Right lobe of liver (tissue), 6 donors: ENCODE measurements around the gene NOP9. TPM values are rescaled to one million over a fixed set of nuclear protein-coding genes. Genes with fewer than 3 reads are reported as not detected.

Experiments used
- ATAC-seq, 4 donors: fragments of 200-7000 bp; cut with Tn5 transposase; one replicate each; pipeline ENCODE4 v1.9.1; 2020; ENCODE audit warnings: mild to moderate bottlenecking in 4 of 4, moderate library complexity in 4 of 4
- DNase-seq, 3 donors: peaks; one replicate each; pipeline ENCODE4 v3.0.0-alpha.2; 2020
- H3K27ac ChIP-seq, 3 donors: fragments of 200-600 bp; one replicate each; pipeline ENCODE4 v1.8.0; 2022
- H3K27me3 ChIP-seq, 2 donors: fragments of 200-600 bp; one replicate each; pipeline ENCODE4 v1.8.0; 2022
- H3K36me3 ChIP-seq, 4 donors: fragments of 200-600 bp; sonication (generic) in 1 of 4; one replicate each; pipeline versions ENCODE4 v1.5.1 to v1.8.0; 2017 to 2022; ENCODE audit warnings: control low read depth in 1 of 4
- H3K4me1 ChIP-seq, 4 donors: fragments of 200-600 bp; sonication (generic) in 1 of 4; one replicate each; pipeline versions ENCODE4 v1.5.1 to v1.8.0; 2017 to 2022; ENCODE audit warnings: control low read depth in 1 of 4
- H3K4me3 ChIP-seq, 3 donors: fragments of 200-600 bp; one replicate each; pipeline ENCODE4 v1.8.0; 2022
- H3K9me3 ChIP-seq, 4 donors: fragments of 200-600 bp; sonication (generic) in 1 of 4; one replicate each; pipeline versions ENCODE4 v1.5.1 to v1.8.0; 2017 to 2022; ENCODE audit warnings: control low read depth in 1 of 4
- POLR2A ChIP-seq: fragments of 450-650 bp; IDR thresholded peaks from one replicate; pipeline ENCODE4 v1.6.1; 2017; ENCODE audit warnings: antibody characterized with exemption, mild to moderate bottlenecking
- WGBS: methylation state at CpG from one replicate; pipeline ENCODE4 v1.1.6; 2018; ENCODE audit warnings: low coverage, low lambda C conversion rate; ENCODE audit not compliant: insufficient coverage; ENCODE audit errors: missing lambda C conversion rate; 5-methylcytosine and 5-hydroxymethylcytosine counted together
- intact Hi-C, 2 donors: fragments of 100-400 bp; cut with DNase I; formaldehyde crosslinking; loops; one replicate each; pipeline versions ENCODE4 v1.11.2 to v1.14.1; 2022
- total RNA-seq, 6 experiments: library from RNA; depleted of rRNA in 2 of 6; stranded (reverse); fragments of >200 nt in 2 of 6; fragmentation: NEBNext Ultra II Directional in 3 of 6; extraction: Animal tissue kit (Norgen Biotek cat#: 25700) in 3 of 6; gene quantifications; one replicate each; pipeline versions ENCODE4 v1.1.0 to v1.2.4, GENCODE V29; 2016 to 2023
- TF ChIP-seq, protein P1 (sequence below), 4 donors: fragments of 200-600 bp in 3 of 4; fragments of 450-650 bp in 1 of 4; IDR thresholded peaks; one replicate each; pipeline versions ENCODE4 v1.5.1 to v1.8.0; 2016 to 2022; ENCODE audit warnings: antibody characterized with exemption in 4 of 4, mild to moderate bottlenecking in 2 of 4
- donor health status: DM: no; HTN: yes; CAD: no.
- donor health status: DM: no; HTN: no; CAD: no.
- donor health status: DM: no; HTN: no; CAD: no.
- donor health status: DM: no; HTN: yes; CAD: no.
- donor health status: DM: no; HTN: yes; CAD: no.

The NOP9 gene
- total RNA-seq, 6 experiments from 2014 or later = 8.2 to 15.3 (median 11.4) TPM

DNA sequence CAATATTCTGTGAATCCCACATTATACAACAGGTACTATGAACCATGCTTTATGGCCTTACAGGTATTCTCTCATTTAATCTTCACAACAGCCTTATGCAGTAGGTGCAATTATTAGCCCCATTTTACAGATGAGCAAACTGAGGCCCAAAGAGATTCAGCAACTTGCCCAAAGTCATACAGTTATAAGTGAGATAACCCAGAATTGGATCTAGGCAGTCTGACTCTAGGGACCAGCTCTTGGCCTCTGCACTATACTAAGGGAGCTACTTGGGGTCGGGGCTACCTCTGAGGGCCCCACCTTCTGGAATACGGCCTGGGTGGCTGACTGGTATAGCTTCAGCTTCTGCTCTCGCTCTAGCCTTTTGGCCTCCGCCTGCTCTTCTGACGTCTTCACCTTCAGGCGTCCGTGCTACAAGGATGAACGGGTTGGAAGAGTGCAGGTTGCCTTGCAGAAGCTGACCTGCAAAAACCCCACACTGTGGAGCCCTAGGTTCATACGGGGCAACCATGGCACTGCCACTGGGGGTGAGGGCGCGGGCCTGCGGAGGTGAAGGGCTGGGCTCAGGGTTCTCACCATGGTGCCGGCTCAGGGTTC lies 29.0 kb upstream of the NOP9 start:
- Histone ChIP-seq H3K4me3 (peak overlapping the region; percentile 81 to 87 (median 86)), H3K9me3 (no peaks in the 10 kb centered on the region), H3K27ac (peak overlapping the region in 2 of 3 donors; percentile 89 to 97), H3K36me3 (peaks cover 0 to 24% (median 5%) of the 10 kb centered on the region in 4 donors), H3K27me3 (no peaks in the 10 kb centered on the region), H3K4me1 (peaks cover 0 to 13% (median 1%) of the 10 kb centered on the region in 4 donors)
- TF ChIP-seq, protein P1, sequence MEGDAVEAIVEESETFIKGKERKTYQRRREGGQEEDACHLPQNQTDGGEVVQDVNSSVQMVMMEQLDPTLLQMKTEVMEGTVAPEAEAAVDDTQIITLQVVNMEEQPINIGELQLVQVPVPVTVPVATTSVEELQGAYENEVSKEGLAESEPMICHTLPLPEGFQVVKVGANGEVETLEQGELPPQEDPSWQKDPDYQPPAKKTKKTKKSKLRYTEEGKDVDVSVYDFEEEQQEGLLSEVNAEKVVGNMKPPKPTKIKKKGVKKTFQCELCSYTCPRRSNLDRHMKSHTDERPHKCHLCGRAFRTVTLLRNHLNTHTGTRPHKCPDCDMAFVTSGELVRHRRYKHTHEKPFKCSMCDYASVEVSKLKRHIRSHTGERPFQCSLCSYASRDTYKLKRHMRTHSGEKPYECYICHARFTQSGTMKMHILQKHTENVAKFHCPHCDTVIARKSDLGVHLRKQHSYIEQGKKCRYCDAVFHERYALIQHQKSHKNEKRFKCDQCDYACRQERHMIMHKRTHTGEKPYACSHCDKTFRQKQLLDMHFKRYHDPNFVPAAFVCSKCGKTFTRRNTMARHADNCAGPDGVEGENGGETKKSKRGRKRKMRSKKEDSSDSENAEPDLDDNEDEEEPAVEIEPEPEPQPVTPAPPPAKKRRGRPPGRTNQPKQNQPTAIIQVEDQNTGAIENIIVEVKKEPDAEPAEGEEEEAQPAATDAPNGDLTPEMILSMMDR (IDR thresholded peaks at IDR 0.05) = no peak
- no peak for TF ChIP-seq POLR2A
- 0% methylated on average over 2 of the region's 13 CpGs for WGBS
- peak in 1 of 3 donors; percentile 49 for DNase-seq
- intact Hi-C loops = no loop called here
- peak in 2 of 4 donors; percentile 5 to 6 for ATAC-seq

DNA sequence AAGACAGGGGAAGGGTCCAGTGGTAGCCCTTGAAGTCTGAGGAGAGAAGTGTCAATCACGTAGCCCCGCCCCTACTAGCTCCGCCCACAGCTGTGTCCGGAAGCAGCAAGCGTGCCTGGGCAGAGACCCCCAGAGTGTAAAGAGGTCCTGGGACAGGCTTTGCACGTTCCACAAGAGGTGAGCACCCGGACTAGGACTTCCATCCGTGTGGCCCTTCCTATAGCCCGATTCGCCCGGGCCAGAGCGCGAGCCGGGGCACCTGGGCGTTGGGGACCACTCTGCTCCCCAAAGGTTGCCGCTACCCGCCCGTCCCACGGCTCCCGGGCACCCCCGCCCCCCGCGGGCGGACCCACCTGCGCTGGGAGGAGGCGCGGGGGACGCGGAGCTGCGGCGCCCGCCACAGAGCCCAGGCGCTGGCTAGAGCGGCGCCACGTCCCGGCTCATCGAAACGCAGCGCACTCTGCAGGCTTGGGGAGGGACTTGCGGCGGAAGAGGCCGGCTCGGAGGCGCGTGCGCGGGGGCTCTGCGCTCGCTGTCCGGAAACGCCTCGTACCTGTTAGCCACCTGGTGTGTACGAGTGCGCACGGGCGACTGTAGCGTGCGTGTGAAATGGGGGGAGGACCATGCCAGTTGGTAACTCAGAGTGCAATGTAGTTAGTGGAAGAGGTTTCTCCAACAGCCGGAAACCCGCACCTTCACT lies 28.4 kb upstream of the NOP9 start, which contains the start of gene RABGGTA:
Gene RABGGTA, minus strand, starts transcription at position 464 of the 700 bp plus-strand sequence. CDS start 482 bp downstream, outside the sequence.
- ATAC-seq = peak; percentile 97
- TF ChIP-seq, protein P1 (IDR thresholded peaks at IDR 0.05) = peak; percentile 72 to 87 (median 74)
- TF ChIP-seq POLR2A = peak; percentile 86
- H3K4me1 ChIP-seq = peaks cover 0 to 13% (median 1%) of the 10 kb centered on the region in 4 donors

DNA sequence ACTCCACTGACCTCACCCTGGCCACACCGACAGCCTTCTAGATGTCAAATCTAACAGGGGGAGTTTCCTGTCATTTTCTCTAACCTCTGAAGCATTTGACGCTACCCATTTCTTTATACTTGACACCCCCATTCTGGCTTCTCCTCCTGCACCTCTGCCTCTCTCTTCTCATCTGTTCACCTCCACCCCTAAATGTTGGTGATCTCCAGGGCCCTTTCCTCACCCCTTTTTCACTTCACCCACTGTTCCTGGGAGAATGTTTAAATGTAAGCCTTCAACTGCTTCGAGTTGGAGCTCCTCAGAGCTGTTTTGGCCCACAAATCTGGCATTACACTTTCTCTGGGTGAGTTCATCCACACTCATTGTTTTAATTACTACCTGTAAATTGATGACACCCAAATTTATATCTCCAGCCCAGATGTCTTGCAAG lies 27.8 kb upstream of the NOP9 start:
- Histone ChIP-seq H3K36me3 (peaks cover 0 to 16% (median 4%) of the 10 kb centered on the region in 4 donors), H3K27ac (peak overlapping the region; percentile 89 to 97 (median 89)), H3K9me3 (no peaks in the 10 kb centered on the region), H3K4me3 (peak overlapping the region; percentile 81 to 87 (median 86)), H3K4me1 (peaks cover 0 to 13% (median 1%) of the 10 kb centered on the region in 4 donors), H3K27me3 (no peaks in the 10 kb centered on the region)
- ATAC-seq (no peak), DNase-seq (no peak)
- 9% methylated on average over 2 of the region's 3 CpGs for WGBS
- intact Hi-C loops = no loop called here
- TF ChIP-seq, protein P1 (IDR thresholded peaks at IDR 0.05) = no peak
- TF ChIP-seq POLR2A = no peak

More for the DNA sequence above, 28.4 kb upstream of the NOP9 start, which contains the start of gene RABGGTA:
- H3K27me3 ChIP-seq = no peaks in the 10 kb centered on the region
- H3K36me3 ChIP-seq = peaks cover 0 to 22% (median 5%) of the 10 kb centered on the region in 4 donors
- WGBS = no CpG with 5 or more reads among the region's 61 CpGs
- H3K9me3 ChIP-seq = no peaks in the 10 kb centered on the region
- H3K27ac ChIP-seq = peak within 1 kb of the TSS; percentile 89 to 97 (median 89)
- DNase-seq = peak; percentile 89 to 91 (median 91)
- peak within 1 kb of the TSS; percentile 81 to 87 (median 86) for H3K4me3 ChIP-seq
- intact Hi-C loops = no loop called here

DNA sequence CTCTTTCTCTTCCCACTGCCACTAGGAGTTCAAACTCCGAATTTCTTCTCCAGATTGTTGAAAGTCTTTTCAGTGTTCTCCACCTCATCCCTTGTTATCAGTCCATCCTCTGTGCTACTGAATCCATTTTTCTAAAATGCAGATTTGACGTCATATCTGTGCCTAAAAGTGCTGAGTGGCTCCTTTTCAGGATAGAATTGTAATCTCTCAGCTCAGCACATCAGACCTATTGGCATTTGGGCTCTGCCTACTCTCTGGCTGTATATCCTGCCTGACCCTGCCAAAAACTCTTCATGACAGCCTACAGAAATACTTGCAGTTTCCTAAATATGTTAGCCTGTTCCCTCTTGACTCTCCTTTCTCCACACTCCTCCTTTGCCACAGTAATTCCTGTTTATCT lies 27.2 kb upstream of the NOP9 start:
- intact Hi-C loops = no loop called here

More for the DNA sequence above, 27.2 kb upstream of the NOP9 start:
- Histone ChIP-seq H3K27me3 (no peaks in the 10 kb centered on the region), H3K4me1 (peaks cover 0 to 13% (median 1%) of the 10 kb centered on the region in 4 donors), H3K27ac (peak overlapping the region in 1 of 3 donors; percentile 5), H3K9me3 (no peaks in the 10 kb centered on the region), H3K36me3 (peaks cover 0 to 12% (median under 1%) of the 10 kb centered on the region in 4 donors), H3K4me3 (no peak overlapping the region)
- no peak for TF ChIP-seq POLR2A
- TF ChIP-seq, protein P1 (IDR thresholded peaks at IDR 0.05) = no peak
- 79% methylated on average over 2 of the region's 2 CpGs for WGBS
- ATAC-seq (no peak), DNase-seq (no peak)
